ENCODE measurements around the gene GPR61. TPM values are rescaled to one million over a fixed set of nuclear protein-coding genes. Genes with fewer than 3 reads are reported as not detected.

GPR61 gene
- total and polyA plus RNA-seq, 5 experiments from 2014 or later, result 0.71 to 1.2 (median 1.1) TPM; not detected in 1

- peaks cover 0 to 36% (median 7%) of the 10 kb centered on the region in 3 donors for H3K36me3 Mint-ChIP-seq
- no peaks in the 10 kb centered on the region for H3K27me3 Mint-ChIP-seq
- peaks cover 45 to 94% (median 91%) of the 10 kb centered on the region in 4 donors for H3K4me1 Mint-ChIP-seq
- H3K27ac Mint-ChIP-seq, result peak overlapping the region; percentile 92 to 99 (median 98)
- no peaks in the 10 kb centered on the region for H3K9me3 Mint-ChIP-seq
- ATAC-seq (no peak), DNase-seq (no peak)
- H3K4me3 Mint-ChIP-seq, result peak overlapping the region; percentile 45 to 96 (median 84)
- POLR2A ChIA-PET, result interaction anchor here (0.6 to 22.6 kb wide), 9 partner anchors 3 to 254 kb away, joined by 3 to 462 read pairs (median 4); partner anchors contain the start of genes AMIGO1, ATXN7L2, CYB561D1 and GNAI3
Measured at GRCh38 chr1:109499081-109499480, 40.6 kb upstream of the GPR61 start.

GRCh38 chr1:109499661-109500536, 39.8 kb upstream of the GPR61 start:
- DNase-seq (peak in 9 of 10 donors; percentile 52 to 82 (median 63)), ATAC-seq (no peak)
- H3K9me3 Mint-ChIP-seq, result no peaks in the 10 kb centered on the region
- peak overlapping the region; percentile 45 to 96 (median 85) for H3K4me3 Mint-ChIP-seq
- peaks cover 45 to 93% (median 91%) of the 10 kb centered on the region in 4 donors for H3K4me1 Mint-ChIP-seq
- peak overlapping the region; percentile 92 to 99 (median 98) for H3K27ac Mint-ChIP-seq
- POLR2A ChIA-PET, result interaction anchor here (0.9 to 22.6 kb wide), 7 partner anchors 4 to 74 kb away, joined by 3 to 462 read pairs (median 16); partner anchors contain the start of genes AMIGO1, ATXN7L2, CYB561D1 and GPR61
- peaks cover 0 to 36% (median 7%) of the 10 kb centered on the region in 3 donors for H3K36me3 Mint-ChIP-seq
- H3K27me3 Mint-ChIP-seq, result no peaks in the 10 kb centered on the region

- POLR2A ChIA-PET, result interaction anchor here (2.7 to 22.6 kb wide), 4 partner anchors 5 to 75 kb away, joined by 9 to 462 read pairs (median 337); partner anchors contain the start of genes AMIGO1, CYB561D1, GPR61 and PSMA5
- Mint-ChIP-seq H3K27me3 (no peaks in the 10 kb centered on the region), H3K4me1 (peaks cover 44 to 93% (median 91%) of the 10 kb centered on the region in 4 donors), H3K9me3 (peaks cover 0 to 7% (median 0%) of the 10 kb centered on the region in 9 donors), H3K4me3 (peak overlapping the region in 9 of 10 donors; percentile 83 to 96 (median 89)), H3K27ac (peak overlapping the region; percentile 92 to 99 (median 98)), H3K36me3 (peaks cover 0 to 33% (median 9%) of the 10 kb centered on the region in 3 donors)
- no peak for DNase-seq
- no peak for ATAC-seq
Measured at GRCh38 chr1:109500941-109501381, 38.7 kb upstream of the GPR61 start.

- H3K9me3 Mint-ChIP-seq, result peaks cover 0 to 11% (median 0%) of the 10 kb centered on the region in 9 donors
- H3K27me3 Mint-ChIP-seq, result no peaks in the 10 kb centered on the region
- H3K4me3 Mint-ChIP-seq, result peak overlapping the region; percentile 83 to 96 (median 89)
- H3K4me1 Mint-ChIP-seq, result peaks cover 38 to 93% (median 91%) of the 10 kb centered on the region in 4 donors
- POLR2A ChIA-PET, result interaction anchor here (0.6 to 22.6 kb wide), 10 partner anchors 5 to 837 kb away, joined by 3 to 462 read pairs (median 8); partner anchors contain the start of genes AMIGO1, ATXN7L2, CYB561D1 and GNAI3
- H3K36me3 Mint-ChIP-seq, result peaks cover 0 to 30% (median 17%) of the 10 kb centered on the region in 3 donors
- peak in 1 of 10 donors; percentile 23 for DNase-seq
- peak; percentile 4 to 19 for ATAC-seq
- H3K27ac Mint-ChIP-seq, result peak overlapping the region; percentile 93 to 99 (median 98)
Measured at GRCh38 chr1:109501644-109502363, 37.9 kb upstream of the GPR61 start.

GRCh38 chr1:109502364-109502851, 37.3 kb upstream of the GPR61 start:
- POLR2A ChIA-PET, result interaction anchor here (0.6 to 22.6 kb wide), 11 partner anchors 6 to 837 kb away, joined by 3 to 462 read pairs (median 7); partner anchors contain the start of genes AMIGO1, ATXN7L2, CYB561D1 and GNAI3
- H3K4me1 Mint-ChIP-seq, result peaks cover 40 to 94% (median 92%) of the 10 kb centered on the region in 4 donors
- ATAC-seq (peak; percentile 82 to 90), DNase-seq (peak; percentile 35 to 89 (median 78))
- H3K4me3 Mint-ChIP-seq, result peak overlapping the region; percentile 83 to 96 (median 89)
- peaks cover 4 to 30% (median 22%) of the 10 kb centered on the region in 3 donors for H3K36me3 Mint-ChIP-seq
- H3K27me3 Mint-ChIP-seq, result no peaks in the 10 kb centered on the region
- H3K27ac Mint-ChIP-seq, result peak overlapping the region; percentile 93 to 99 (median 98)
- peaks cover 0 to 17% (median 5%) of the 10 kb centered on the region in 9 donors for H3K9me3 Mint-ChIP-seq

DNA sequence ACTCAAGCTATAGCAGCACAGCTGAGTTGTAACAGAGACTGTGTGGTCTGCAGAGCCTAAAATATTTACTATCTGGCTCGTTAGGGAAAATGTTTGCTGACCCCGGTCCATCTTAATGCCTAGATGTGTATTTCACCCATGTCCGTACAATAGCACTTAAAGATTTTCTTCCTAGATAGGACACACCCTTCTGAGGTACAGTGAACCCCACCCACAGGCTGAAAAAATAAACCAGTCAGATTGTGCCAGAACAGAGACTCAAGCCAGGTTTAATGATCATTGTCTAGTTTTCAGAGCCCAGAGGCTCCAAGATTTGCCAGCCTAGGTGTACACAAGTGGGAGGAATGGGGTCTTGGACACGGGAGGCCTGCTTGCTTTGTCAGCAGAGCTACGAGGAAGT, 35.7 kb upstream of the GPR61 start:
- Mint-ChIP-seq H3K36me3 (peaks cover 11 to 37% (median 32%) of the 10 kb centered on the region in 3 donors), H3K4me3 (peak overlapping the region; percentile 74 to 96 (median 86)), H3K4me1 (peaks cover 44 to 94% (median 93%) of the 10 kb centered on the region in 4 donors), H3K27ac (peak overlapping the region; percentile 91 to 99 (median 98)), H3K27me3 (no peaks in the 10 kb centered on the region), H3K9me3 (peaks cover 0 to 23% (median 5%) of the 10 kb centered on the region in 9 donors)
- DNase-seq (no peak), ATAC-seq (no peak)
- POLR2A ChIA-PET, result interaction anchor here (1.3 to 22.6 kb wide), 5 partner anchors 5 to 45 kb away, joined by 3 to 462 read pairs (median 337); partner anchors contain the start of genes AMIGO1, ATXN7L2, CYB561D1 and GNAI3

- DNase-seq (no peak), ATAC-seq (no peak)
- peaks cover 0 to 23% (median 5%) of the 10 kb centered on the region in 9 donors for H3K9me3 Mint-ChIP-seq
- H3K27me3 Mint-ChIP-seq, result no peaks in the 10 kb centered on the region
- peak overlapping the region; percentile 93 to 99 (median 98) for H3K27ac Mint-ChIP-seq
- H3K36me3 Mint-ChIP-seq, result peaks cover 11 to 35% (median 34%) of the 10 kb centered on the region in 3 donors
- peaks cover 42 to 89% (median 87%) of the 10 kb centered on the region in 4 donors for H3K4me1 Mint-ChIP-seq
- POLR2A ChIA-PET, result interaction anchor here (1.3 to 22.6 kb wide), 5 partner anchors 3 to 44 kb away, joined by 3 to 462 read pairs (median 337); partner anchors contain the start of genes AMIGO1, ATXN7L2, CYB561D1 and GNAI3
- H3K4me3 Mint-ChIP-seq, result peak overlapping the region; percentile 74 to 96 (median 88)
Measured at GRCh38 chr1:109504974-109505373, 34.7 kb upstream of the GPR61 start.

GRCh38 chr1:109508001-109508872, 31.4 kb upstream of the GPR61 start:
- H3K27me3 Mint-ChIP-seq, result no peaks in the 10 kb centered on the region
- H3K4me3 Mint-ChIP-seq, result peak overlapping the region; percentile 88 to 97 (median 93)
- H3K4me1 Mint-ChIP-seq, result peaks cover 40 to 80% (median 74%) of the 10 kb centered on the region in 4 donors
- ATAC-seq (no peak), DNase-seq (no peak)
- peaks cover 0 to 23% (median 5%) of the 10 kb centered on the region in 9 donors for H3K9me3 Mint-ChIP-seq
- peak overlapping the region; percentile 93 to 99 (median 94) for H3K27ac Mint-ChIP-seq
- POLR2A ChIA-PET, result interaction anchor here (1.4 to 22.6 kb wide), 4 partner anchors 12 to 26 kb away, joined by 3 to 462 read pairs (median 176); partner anchors contain the start of genes ATXN7L2, CYB561D1 and GPR61
- H3K36me3 Mint-ChIP-seq, result peaks cover 11 to 30% (median 28%) of the 10 kb centered on the region in 3 donors

- Mint-ChIP-seq H3K9me3 (peaks cover 0 to 23% (median 5%) of the 10 kb centered on the region in 9 donors), H3K4me3 (peak overlapping the region; percentile 88 to 97 (median 93)), H3K27me3 (no peaks in the 10 kb centered on the region), H3K4me1 (peaks cover 40 to 79% (median 73%) of the 10 kb centered on the region in 4 donors), H3K27ac (peak overlapping the region; percentile 93 to 99 (median 94)), H3K36me3 (peaks cover 11 to 30% (median 28%) of the 10 kb centered on the region in 3 donors)
- POLR2A ChIA-PET, result interaction anchor here (0.8 to 22.6 kb wide), 5 partner anchors 11 to 82 kb away, joined by 3 to 462 read pairs (median 16); partner anchors contain the start of genes ATXN7L2, CYB561D1, GPR61 and PSMA5
- DNase-seq, result no peak
- ATAC-seq, result peak in 1 of 2 donors; percentile 19
Measured at GRCh38 chr1:109508873-109509175, 30.8 kb upstream of the GPR61 start.
